NCI-H128 (cell line): ENCODE results near the gene CSNK1A1.

Experiments used
- DNase-seq: peaks from one replicate; lab custom pipeline; 2025; ENCODE audit not compliant: unreplicated experiment; lab: John Stamatoyannopoulos, UW

CSNK1A1 gene

DNA sequence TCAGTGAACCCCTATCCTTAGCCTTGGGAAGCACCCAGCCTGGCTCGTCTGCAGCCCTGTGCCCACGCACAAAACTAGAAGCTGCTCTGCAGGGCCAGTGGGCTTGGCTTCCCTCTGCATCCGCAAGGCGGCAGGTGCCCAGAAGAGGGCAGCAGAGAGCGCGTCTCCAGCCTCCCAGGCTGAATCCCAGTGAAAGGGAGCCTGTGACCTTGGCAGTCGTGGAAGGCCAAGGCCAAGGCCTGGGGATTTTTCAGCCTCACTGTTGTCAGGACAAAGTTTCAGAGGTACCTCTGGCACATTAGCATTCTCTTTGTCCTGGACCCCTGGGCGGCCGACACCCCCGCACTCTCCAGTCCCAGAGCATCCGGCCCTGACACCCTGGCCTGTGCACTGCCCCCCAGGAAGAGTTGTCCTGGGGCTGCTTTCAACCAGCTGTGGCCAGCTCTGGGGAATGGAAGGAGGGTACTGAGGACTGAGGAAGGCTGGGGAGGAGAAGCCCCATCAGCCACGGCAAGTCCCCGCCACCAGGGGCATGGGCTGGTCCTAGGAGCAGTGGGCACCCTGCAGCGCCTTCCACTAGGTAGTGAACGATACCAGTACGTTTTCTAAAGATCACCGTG, 108.6 kb downstream of the CSNK1A1 start:
- no peak for DNase-seq
